Measurements from ENCODE around the gene FAM149A.

Gene FAM149A

DNA sequence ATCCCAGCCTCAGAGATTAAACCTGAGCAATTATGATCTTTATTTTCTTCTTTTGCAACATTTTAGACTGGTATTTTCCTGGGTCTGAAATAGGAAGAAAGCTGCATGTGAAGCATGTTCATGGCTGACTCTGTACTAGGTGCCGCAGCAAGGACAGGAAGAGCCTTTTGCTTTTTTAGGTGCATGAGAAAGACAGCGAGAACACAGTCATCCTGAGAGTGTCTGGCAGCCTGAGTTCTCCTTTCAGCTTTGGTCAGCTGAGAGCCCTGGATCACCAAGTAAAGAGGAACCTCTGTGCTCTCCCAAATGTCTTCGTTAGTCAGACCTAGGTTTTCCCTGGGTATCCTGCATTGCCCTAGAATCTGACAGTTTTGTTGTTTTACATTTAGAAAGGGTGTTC lies 29.8 kb downstream of the FAM149A start:
- TF ChIP-seq EZH2phosphoT487 (IDR thresholded peaks at IDR 0.05; ENCODE audit: borderline replicate concordance), result no peak
- TF ChIP-seq, protein P1, sequence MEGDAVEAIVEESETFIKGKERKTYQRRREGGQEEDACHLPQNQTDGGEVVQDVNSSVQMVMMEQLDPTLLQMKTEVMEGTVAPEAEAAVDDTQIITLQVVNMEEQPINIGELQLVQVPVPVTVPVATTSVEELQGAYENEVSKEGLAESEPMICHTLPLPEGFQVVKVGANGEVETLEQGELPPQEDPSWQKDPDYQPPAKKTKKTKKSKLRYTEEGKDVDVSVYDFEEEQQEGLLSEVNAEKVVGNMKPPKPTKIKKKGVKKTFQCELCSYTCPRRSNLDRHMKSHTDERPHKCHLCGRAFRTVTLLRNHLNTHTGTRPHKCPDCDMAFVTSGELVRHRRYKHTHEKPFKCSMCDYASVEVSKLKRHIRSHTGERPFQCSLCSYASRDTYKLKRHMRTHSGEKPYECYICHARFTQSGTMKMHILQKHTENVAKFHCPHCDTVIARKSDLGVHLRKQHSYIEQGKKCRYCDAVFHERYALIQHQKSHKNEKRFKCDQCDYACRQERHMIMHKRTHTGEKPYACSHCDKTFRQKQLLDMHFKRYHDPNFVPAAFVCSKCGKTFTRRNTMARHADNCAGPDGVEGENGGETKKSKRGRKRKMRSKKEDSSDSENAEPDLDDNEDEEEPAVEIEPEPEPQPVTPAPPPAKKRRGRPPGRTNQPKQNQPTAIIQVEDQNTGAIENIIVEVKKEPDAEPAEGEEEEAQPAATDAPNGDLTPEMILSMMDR (conservative IDR thresholded peaks at IDR 0.05; ENCODE audit: low read length), result no peak
- no peaks in the 10 kb centered on the region for H3F3A ChIP-seq (ENCODE audit: low read depth)
- no peaks in the 10 kb centered on the region for H3K9me3 ChIP-seq (ENCODE audit: insufficient read depth, low read depth, low read length)
- no peaks in the 10 kb centered on the region for H4K20me1 ChIP-seq (ENCODE audit: insufficient read depth, low read length, poor library complexity, severe bottlenecking)
- no peaks in the 10 kb centered on the region for H3K4me1 ChIP-seq (ENCODE audit: insufficient read depth, low read length, poor library complexity, severe bottlenecking)
- no peaks in the 10 kb centered on the region for H3K27me3 ChIP-seq (ENCODE audit: insufficient read depth, low read length, poor library complexity, severe bottlenecking)
- H3K4me3 ChIP-seq (ENCODE audit: low read length, poor library complexity, severe bottlenecking), result no peak overlapping the region
- H2AFZ ChIP-seq (ENCODE audit: low read length), result no peak overlapping the region
- no peaks in the 10 kb centered on the region for H3K9me2 ChIP-seq (replicated peaks; ENCODE audit: low read depth, low read length)
- no peak overlapping the region for H3K4me2 ChIP-seq (ENCODE audit: low read depth, low read length, poor library complexity, severe bottlenecking)
- no peaks in the 10 kb centered on the region for H3K36me3 ChIP-seq (ENCODE audit: insufficient read depth, low read length)
- no peak overlapping the region for H3K9ac ChIP-seq (ENCODE audit: low read depth, low read length, poor library complexity, severe bottlenecking)
- H3K79me2 ChIP-seq (ENCODE audit: insufficient read depth, low read length), result no peaks in the 10 kb centered on the region

- Histone ChIP-seq H2AFZ (ENCODE audit: low read length) (no peak overlapping the region), H3K36me3 (ENCODE audit: insufficient read depth, low read length) (no peaks in the 10 kb centered on the region), H3F3A (ENCODE audit: low read depth) (no peaks in the 10 kb centered on the region), H3K27me3 (ENCODE audit: insufficient read depth, low read length, poor library complexity, severe bottlenecking) (no peaks in the 10 kb centered on the region), H3K9me2 (replicated peaks; ENCODE audit: low read depth, low read length) (no peaks in the 10 kb centered on the region), H4K20me1 (ENCODE audit: insufficient read depth, low read length, poor library complexity, severe bottlenecking) (no peaks in the 10 kb centered on the region), H3K9me3 (ENCODE audit: insufficient read depth, low read depth, low read length) (no peaks in the 10 kb centered on the region), H3K4me1 (ENCODE audit: insufficient read depth, low read length, poor library complexity, severe bottlenecking) (no peaks in the 10 kb centered on the region), H3K4me3 (ENCODE audit: low read length, poor library complexity, severe bottlenecking) (no peak overlapping the region), H3K79me2 (ENCODE audit: insufficient read depth, low read length) (no peaks in the 10 kb centered on the region), H3K9ac (ENCODE audit: low read depth, low read length, poor library complexity, severe bottlenecking) (no peak overlapping the region), H3K4me2 (ENCODE audit: low read depth, low read length, poor library complexity, severe bottlenecking) (no peak overlapping the region)
- TF ChIP-seq, protein P1 (conservative IDR thresholded peaks at IDR 0.05; ENCODE audit: low read length), result no peak
- TF ChIP-seq EZH2phosphoT487 (IDR thresholded peaks at IDR 0.05; ENCODE audit: borderline replicate concordance), result no peak
These were observed 30.4 kb downstream of the FAM149A start for GRCh38 chr4:186134861-186135260.

GRCh38 chr4:186137196-186137794 lies 32.8 kb downstream of the FAM149A start:
- TF ChIP-seq, protein P1 (conservative IDR thresholded peaks at IDR 0.05; ENCODE audit: low read length), result peak; percentile 77
- TF ChIP-seq EZH2phosphoT487 (IDR thresholded peaks at IDR 0.05; ENCODE audit: borderline replicate concordance), result no peak
- Histone ChIP-seq H3K4me3 (ENCODE audit: low read length, poor library complexity, severe bottlenecking) (no peak overlapping the region), H3K4me2 (ENCODE audit: low read depth, low read length, poor library complexity, severe bottlenecking) (no peak overlapping the region)

More at GRCh38 chr4:186137196-186137794, 32.8 kb downstream of the FAM149A start:
- no peaks in the 10 kb centered on the region for H4K20me1 ChIP-seq (ENCODE audit: insufficient read depth, low read length, poor library complexity, severe bottlenecking)
- H3K79me2 ChIP-seq (ENCODE audit: insufficient read depth, low read length), result no peaks in the 10 kb centered on the region
- no peak overlapping the region for H3K9ac ChIP-seq (ENCODE audit: low read depth, low read length, poor library complexity, severe bottlenecking)
- H3F3A ChIP-seq (ENCODE audit: low read depth), result no peaks in the 10 kb centered on the region
- H3K4me1 ChIP-seq (ENCODE audit: insufficient read depth, low read length, poor library complexity, severe bottlenecking), result no peaks in the 10 kb centered on the region
- no peaks in the 10 kb centered on the region for H3K27me3 ChIP-seq (ENCODE audit: insufficient read depth, low read length, poor library complexity, severe bottlenecking)
- H3K9me3 ChIP-seq (ENCODE audit: insufficient read depth, low read depth, low read length), result no peaks in the 10 kb centered on the region
- no peak overlapping the region for H2AFZ ChIP-seq (ENCODE audit: low read length)
- no peaks in the 10 kb centered on the region for H3K36me3 ChIP-seq (ENCODE audit: insufficient read depth, low read length)
- H3K9me2 ChIP-seq (replicated peaks; ENCODE audit: low read depth, low read length), result no peaks in the 10 kb centered on the region

All from Loucy (cell line).